GM12878 (cell line): ENCODE results near the gene NEMF. TPM values are rescaled to one million over a fixed set of nuclear protein-coding genes. Genes with fewer than 3 reads are reported as not detected.

Source experiments
- CHD2 ChIP-seq: IDR thresholded peaks from 2 replicates; pipeline ENCODE4 v1.6.1; 2011; ENCODE audit warnings: low read depth, low read length, improper control_type of control experiment, borderline replicate concordance
- EP300 ChIP-seq, 2 experiments: fragments of 150-350 bp in 1 of 2; IDR thresholded peaks; 2 replicates each; pipeline ENCODE4 v1.6.1; 2011 to 2012; ENCODE audit warnings: low read depth in 2 of 2, low read length in 2 of 2, borderline replicate concordance in 1 of 2, improper control_type of control experiment in 1 of 2, inconsistent platforms in 1 of 2; ENCODE audit not compliant: control insufficient read depth in 1 of 2
- FOXM1 ChIP-seq: IDR thresholded peaks from 2 replicates; pipeline ENCODE4 v1.6.1; 2012; ENCODE audit warnings: low read depth, mild to moderate bottlenecking, inconsistent platforms, low read length, moderate library complexity
- JUNB ChIP-seq: IDR thresholded peaks from 2 replicates; pipeline ENCODE4 v1.6.1; 2016; ENCODE audit warnings: antibody characterized with exemption, mild to moderate bottlenecking
- JUND ChIP-seq: IDR thresholded peaks from 2 replicates; pipeline ENCODE4 v1.6.1; 2012; ENCODE audit warnings: low read depth, mild to moderate bottlenecking, low read length, improper control_type of control experiment, moderate library complexity
- NBN ChIP-seq: fragments of 450-650 bp; IDR thresholded peaks from 2 replicates; pipeline ENCODE4 v1.6.1; 2016
- NFYA ChIP-seq: IDR thresholded peaks from 2 replicates; pipeline ENCODE4 v1.6.1; 2011; ENCODE audit warnings: low read depth, mild to moderate bottlenecking, low read length, improper control_type of control experiment, borderline replicate concordance
- RAD51 ChIP-seq: fragments of 450-650 bp; IDR thresholded peaks from 2 replicates; pipeline ENCODE4 v1.6.1; 2016; ENCODE audit warnings: moderate library complexity, mild to moderate bottlenecking, inconsistent platforms
- RUNX3 ChIP-seq: IDR thresholded peaks from 2 replicates; pipeline ENCODE4 v1.6.1; 2012; ENCODE audit warnings: low read length, inconsistent platforms
- SIN3A ChIP-seq: IDR thresholded peaks from 2 replicates; pipeline ENCODE4 v1.6.1; 2012; ENCODE audit warnings: low read depth, low read length, improper control_type of control experiment
- SMAD1 ChIP-seq: fragments of 450-650 bp; IDR thresholded peaks from 2 replicates; pipeline ENCODE4 v1.6.1; 2018; ENCODE audit warnings: mild to moderate bottlenecking, low read depth; ENCODE audit not compliant: partially characterized antibody
- SMC3 ChIP-seq: IDR thresholded peaks from 2 replicates; pipeline ENCODE4 v1.6.1; 2011; ENCODE audit warnings: low read length, improper control_type of control experiment, borderline replicate concordance
- SUZ12 ChIP-seq: fragments of 200-600 bp; sonication (generic); IDR thresholded peaks from one replicate; pipeline ENCODE4 v1.6.1; 2018; ENCODE audit warnings: antibody characterized with exemption, mild to moderate bottlenecking; ENCODE audit not compliant: unreplicated experiment
- TCF7 ChIP-seq: IDR thresholded peaks from 2 replicates; pipeline ENCODE4 v1.6.1; 2014; ENCODE audit warnings: antibody characterized with exemption, borderline replicate concordance
- polyA plus RNA-seq, 11 experiments: library from polyadenylated mRNA; depleted of rRNA in 4 of 11; unstranded in 6 of 11; stranded (reverse) in 5 of 11; fragments of >200 nt; fragmentation: Nextera tagmentation in 4 of 11; fragmentation: Illumina TruSeq in 1 of 11; extraction: Ambion mirVana in 4 of 11; extraction: Trizol in 1 of 11; gene quantifications; 1 replicate in 1 of 11; 2 replicates in 10 of 11; pipeline versions ENCODE4 v1.2.1 to v1.2.3, GENCODE V29; 2011 to 2016; ENCODE audit warnings: inconsistent platforms in 2 of 11, missing spikeins in 2 of 11, low read depth in 1 of 11
- total RNA-seq, 4 experiments: library from RNA; depleted of rRNA in 3 of 4; stranded (reverse); fragments of >200 nt in 3 of 4; fragmentation: Illumina TruSeq in 1 of 4; extraction: Trizol in 1 of 4; gene quantifications; 2 replicates each; pipeline versions ENCODE4 v1.2.1 to v1.2.3, GENCODE V29; 2013 to 2021
- TF ChIP-seq, protein P1 (sequence below): fragments of 450-650 bp; IDR thresholded peaks from 2 replicates; pipeline ENCODE4 v1.6.1; 2017; ENCODE audit warnings: mild to moderate bottlenecking, moderate library complexity
- TF ChIP-seq, protein P2 (sequence below): fragments of 450-650 bp; IDR thresholded peaks from 2 replicates; pipeline ENCODE4 v1.6.1; 2017; ENCODE audit warnings: low read depth, mild to moderate bottlenecking, moderate library complexity
- TF ChIP-seq, protein P3 (sequence below): fragments of 450-650 bp; IDR thresholded peaks from 2 replicates; pipeline ENCODE4 v1.6.1; 2014; ENCODE audit warnings: mild to moderate bottlenecking

The NEMF gene
- total and polyA plus RNA-seq, 10 of the 15 experiments (the other 5 are each of a cell fraction or from before 2014, with no cell fraction given) = 31.5 to 80.1 (median 61.1) TPM

DNA sequence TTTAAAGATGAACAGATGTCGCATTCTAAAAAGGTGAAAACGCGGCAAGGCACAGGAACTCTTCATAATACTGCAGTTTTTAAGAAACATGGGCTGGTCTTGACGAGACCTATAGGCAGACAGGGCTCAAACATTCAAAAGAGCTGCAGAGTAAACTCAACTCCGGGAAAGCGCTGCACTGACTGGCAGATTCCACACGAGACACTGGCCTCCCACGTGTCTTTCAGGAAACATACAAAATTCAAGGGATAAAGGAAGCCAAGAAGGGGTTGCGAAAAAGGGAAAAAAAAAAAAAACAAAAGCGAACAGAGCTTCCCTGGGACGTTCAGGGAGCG is 39.7 kb upstream of the NEMF start (continued):
- TF ChIP-seq, protein P1, sequence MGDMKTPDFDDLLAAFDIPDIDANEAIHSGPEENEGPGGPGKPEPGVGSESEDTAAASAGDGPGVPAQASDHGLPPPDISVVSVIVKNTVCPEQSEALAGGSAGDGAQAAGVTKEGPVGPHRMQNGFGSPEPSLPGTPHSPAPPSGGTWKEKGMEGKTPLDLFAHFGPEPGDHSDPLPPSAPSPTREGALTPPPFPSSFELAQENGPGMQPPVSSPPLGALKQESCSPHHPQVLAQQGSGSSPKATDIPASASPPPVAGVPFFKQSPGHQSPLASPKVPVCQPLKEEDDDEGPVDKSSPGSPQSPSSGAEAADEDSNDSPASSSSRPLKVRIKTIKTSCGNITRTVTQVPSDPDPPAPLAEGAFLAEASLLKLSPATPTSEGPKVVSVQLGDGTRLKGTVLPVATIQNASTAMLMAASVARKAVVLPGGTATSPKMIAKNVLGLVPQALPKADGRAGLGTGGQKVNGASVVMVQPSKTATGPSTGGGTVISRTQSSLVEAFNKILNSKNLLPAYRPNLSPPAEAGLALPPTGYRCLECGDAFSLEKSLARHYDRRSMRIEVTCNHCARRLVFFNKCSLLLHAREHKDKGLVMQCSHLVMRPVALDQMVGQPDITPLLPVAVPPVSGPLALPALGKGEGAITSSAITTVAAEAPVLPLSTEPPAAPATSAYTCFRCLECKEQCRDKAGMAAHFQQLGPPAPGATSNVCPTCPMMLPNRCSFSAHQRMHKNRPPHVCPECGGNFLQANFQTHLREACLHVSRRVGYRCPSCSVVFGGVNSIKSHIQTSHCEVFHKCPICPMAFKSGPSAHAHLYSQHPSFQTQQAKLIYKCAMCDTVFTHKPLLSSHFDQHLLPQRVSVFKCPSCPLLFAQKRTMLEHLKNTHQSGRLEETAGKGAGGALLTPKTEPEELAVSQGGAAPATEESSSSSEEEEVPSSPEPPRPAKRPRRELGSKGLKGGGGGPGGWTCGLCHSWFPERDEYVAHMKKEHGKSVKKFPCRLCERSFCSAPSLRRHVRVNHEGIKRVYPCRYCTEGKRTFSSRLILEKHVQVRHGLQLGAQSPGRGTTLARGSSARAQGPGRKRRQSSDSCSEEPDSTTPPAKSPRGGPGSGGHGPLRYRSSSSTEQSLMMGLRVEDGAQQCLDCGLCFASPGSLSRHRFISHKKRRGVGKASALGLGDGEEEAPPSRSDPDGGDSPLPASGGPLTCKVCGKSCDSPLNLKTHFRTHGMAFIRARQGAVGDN = 0 out of 2 replicates have a peak, but pooled peaks have one; percentile 25
- TF ChIP-seq SUZ12 = no peak
- TF ChIP-seq RUNX3 = peak; percentile 11; the same call in 1 of the 2 replicates
- TF ChIP-seq SIN3A = peak; percentile 86; the same call in 1 of the 2 replicates
- TF ChIP-seq SMAD1 = peak; percentile 62
- 0 out of 2 replicates have a peak, but pooled peaks have one; percentile 3 for TF ChIP-seq SMC3
- peak; percentile 78 for TF ChIP-seq RAD51
- no peak for TF ChIP-seq NFYA
- TF ChIP-seq, protein P2, sequence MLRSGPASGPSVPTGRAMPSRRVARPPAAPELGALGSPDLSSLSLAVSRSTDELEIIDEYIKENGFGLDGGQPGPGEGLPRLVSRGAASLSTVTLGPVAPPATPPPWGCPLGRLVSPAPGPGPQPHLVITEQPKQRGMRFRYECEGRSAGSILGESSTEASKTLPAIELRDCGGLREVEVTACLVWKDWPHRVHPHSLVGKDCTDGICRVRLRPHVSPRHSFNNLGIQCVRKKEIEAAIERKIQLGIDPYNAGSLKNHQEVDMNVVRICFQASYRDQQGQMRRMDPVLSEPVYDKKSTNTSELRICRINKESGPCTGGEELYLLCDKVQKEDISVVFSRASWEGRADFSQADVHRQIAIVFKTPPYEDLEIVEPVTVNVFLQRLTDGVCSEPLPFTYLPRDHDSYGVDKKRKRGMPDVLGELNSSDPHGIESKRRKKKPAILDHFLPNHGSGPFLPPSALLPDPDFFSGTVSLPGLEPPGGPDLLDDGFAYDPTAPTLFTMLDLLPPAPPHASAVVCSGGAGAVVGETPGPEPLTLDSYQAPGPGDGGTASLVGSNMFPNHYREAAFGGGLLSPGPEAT = no peak; the same call in 1 of the 2 replicates
- 0 out of 4 replicates have a peak, but pooled peaks of 1 of the 2 experiments have one; percentile 51 for TF ChIP-seq EP300 (IDR thresholded peaks at IDR 0.05; ENCODE audit: borderline replicate concordance in 1 of 2, control insufficient read depth in 1 of 2, low read depth in 2 of 2, low read length in 2 of 2)
- 0 out of 2 replicates have a peak, but pooled peaks have one; percentile 36 for TF ChIP-seq FOXM1
- no peak for TF ChIP-seq JUNB
- peak; percentile 10; the same call in 1 of the 2 replicates for TF ChIP-seq TCF7
- TF ChIP-seq, protein P3, sequence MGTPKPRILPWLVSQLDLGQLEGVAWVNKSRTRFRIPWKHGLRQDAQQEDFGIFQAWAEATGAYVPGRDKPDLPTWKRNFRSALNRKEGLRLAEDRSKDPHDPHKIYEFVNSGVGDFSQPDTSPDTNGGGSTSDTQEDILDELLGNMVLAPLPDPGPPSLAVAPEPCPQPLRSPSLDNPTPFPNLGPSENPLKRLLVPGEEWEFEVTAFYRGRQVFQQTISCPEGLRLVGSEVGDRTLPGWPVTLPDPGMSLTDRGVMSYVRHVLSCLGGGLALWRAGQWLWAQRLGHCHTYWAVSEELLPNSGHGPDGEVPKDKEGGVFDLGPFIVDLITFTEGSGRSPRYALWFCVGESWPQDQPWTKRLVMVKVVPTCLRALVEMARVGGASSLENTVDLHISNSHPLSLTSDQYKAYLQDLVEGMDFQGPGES = peak; percentile 38; the same call in 1 of the 2 replicates
- TF ChIP-seq NBN = peak; percentile 90
- no peak for TF ChIP-seq JUND
- 0 out of 2 replicates have a peak, but pooled peaks have one; percentile 8 for TF ChIP-seq CHD2
